HEK293 (cell line): ENCODE results near the gene CD96.

ENCODE experiments used
- TCF7L2 ChIP-seq: IDR thresholded peaks from 2 replicates; pipeline ENCODE4 v1.6.1; 2011; ENCODE audit warnings: low read depth, mild to moderate bottlenecking, inconsistent platforms, low read length, moderate library complexity, borderline replicate concordance
- ZBTB21 ChIP-seq: fragments of 450-650 bp; formaldehyde crosslinking; IDR thresholded peaks from 2 replicates; pipeline ENCODE4 v1.5.1; 2017; ENCODE audit warnings: missing biosample characterization, missing genetic modification characterization
- ZEB2 ChIP-seq: fragments of 450-650 bp; formaldehyde crosslinking; IDR thresholded peaks from 2 replicates; pipeline ENCODE4 v1.5.1; 2016; ENCODE audit warnings: missing biosample characterization, missing genetic modification characterization
- ZNF133 ChIP-seq: fragments of 450-650 bp; formaldehyde crosslinking; IDR thresholded peaks from 2 replicates; pipeline ENCODE4 v1.5.1; 2016; ENCODE audit warnings: missing biosample characterization, missing genetic modification characterization
- ZNF274 ChIP-seq, 2 experiments: fragments of 200-500 bp in 1 of 2; fragments of 450-650 bp in 1 of 2; sonication (Bioruptor generic) in 1 of 2; formaldehyde crosslinking in 1 of 2; IDR thresholded peaks; 2 replicates each; pipeline versions ENCODE4 v1.5.1 to v1.6.1; 2014 to 2016; ENCODE audit warnings: borderline replicate concordance in 1 of 2, inconsistent platforms in 1 of 2, low read length in 1 of 2, missing biosample characterization in 1 of 2, missing genetic modification characterization in 1 of 2
- ZNF501 ChIP-seq: fragments of 450-650 bp; formaldehyde crosslinking; IDR thresholded peaks from 2 replicates; pipeline ENCODE4 v1.5.1; 2016; ENCODE audit warnings: missing biosample characterization, missing genetic modification characterization
- ZNF561 ChIP-seq: fragments of 450-650 bp; IDR thresholded peaks from 2 replicates; pipeline ENCODE4 v1.5.1; 2018; ENCODE audit warnings: missing biosample characterization, missing genetic modification characterization, borderline replicate concordance
- ZNF677 ChIP-seq: fragments of 450-650 bp; IDR thresholded peaks from 2 replicates; pipeline ENCODE4 v1.5.0; 2018; ENCODE audit warnings: missing biosample characterization, mild to moderate bottlenecking, missing genetic modification characterization, moderate library complexity
- ZNF768 ChIP-seq: fragments of 450-650 bp; formaldehyde crosslinking; IDR thresholded peaks from 2 replicates; pipeline ENCODE4 v1.5.1; 2018; ENCODE audit warnings: missing biosample characterization, mild to moderate bottlenecking, missing genetic modification characterization
- TF ChIP-seq, protein P1 (sequence below): fragments of 450-650 bp; formaldehyde crosslinking; IDR thresholded peaks from 2 replicates; pipeline ENCODE4 v1.5.1; 2016; ENCODE audit warnings: missing biosample characterization, missing genetic modification characterization
- TF ChIP-seq, protein P2 (sequence below): fragments of 450-650 bp; formaldehyde crosslinking; IDR thresholded peaks from 2 replicates; pipeline ENCODE4 v1.5.1; 2016; ENCODE audit warnings: missing biosample characterization, missing genetic modification characterization, low read depth
- TF ChIP-seq, protein P3 (sequence below): fragments of 450-650 bp; formaldehyde crosslinking; IDR thresholded peaks from 2 replicates; pipeline ENCODE4 v1.5.1; 2016; ENCODE audit warnings: missing biosample characterization, missing genetic modification characterization
- TF ChIP-seq, protein P4 (sequence below): fragments of 450-650 bp; formaldehyde crosslinking; IDR thresholded peaks from 2 replicates; pipeline ENCODE4 v1.5.1; 2016; ENCODE audit warnings: missing biosample characterization, missing genetic modification characterization

DNA sequence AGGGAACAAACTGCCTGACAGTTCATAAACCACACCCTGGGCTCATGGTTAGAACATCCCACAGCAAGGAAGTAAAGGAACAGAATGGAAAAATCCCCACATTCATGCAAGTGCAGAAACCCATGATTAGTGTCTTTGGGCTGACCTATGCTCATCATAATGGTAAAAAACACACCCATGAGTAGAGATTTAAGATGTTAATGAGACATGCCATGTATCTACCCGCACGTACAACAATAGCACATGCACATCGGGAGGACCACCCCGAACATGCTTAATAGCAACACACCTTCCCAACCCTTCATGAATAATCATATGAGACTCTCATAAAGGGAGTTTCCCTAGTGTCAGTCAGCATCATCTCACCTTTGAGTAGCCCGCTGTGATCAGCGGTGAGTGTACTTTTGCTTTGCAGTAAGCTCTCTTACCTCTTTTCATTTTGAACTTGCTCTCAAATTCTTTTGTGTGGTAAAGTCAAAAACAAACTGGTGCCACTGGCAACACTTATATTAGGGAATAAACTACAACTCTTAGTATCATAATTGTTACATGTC is 30.0 kb downstream of the CD96 start:
- TF ChIP-seq, protein P1, sequence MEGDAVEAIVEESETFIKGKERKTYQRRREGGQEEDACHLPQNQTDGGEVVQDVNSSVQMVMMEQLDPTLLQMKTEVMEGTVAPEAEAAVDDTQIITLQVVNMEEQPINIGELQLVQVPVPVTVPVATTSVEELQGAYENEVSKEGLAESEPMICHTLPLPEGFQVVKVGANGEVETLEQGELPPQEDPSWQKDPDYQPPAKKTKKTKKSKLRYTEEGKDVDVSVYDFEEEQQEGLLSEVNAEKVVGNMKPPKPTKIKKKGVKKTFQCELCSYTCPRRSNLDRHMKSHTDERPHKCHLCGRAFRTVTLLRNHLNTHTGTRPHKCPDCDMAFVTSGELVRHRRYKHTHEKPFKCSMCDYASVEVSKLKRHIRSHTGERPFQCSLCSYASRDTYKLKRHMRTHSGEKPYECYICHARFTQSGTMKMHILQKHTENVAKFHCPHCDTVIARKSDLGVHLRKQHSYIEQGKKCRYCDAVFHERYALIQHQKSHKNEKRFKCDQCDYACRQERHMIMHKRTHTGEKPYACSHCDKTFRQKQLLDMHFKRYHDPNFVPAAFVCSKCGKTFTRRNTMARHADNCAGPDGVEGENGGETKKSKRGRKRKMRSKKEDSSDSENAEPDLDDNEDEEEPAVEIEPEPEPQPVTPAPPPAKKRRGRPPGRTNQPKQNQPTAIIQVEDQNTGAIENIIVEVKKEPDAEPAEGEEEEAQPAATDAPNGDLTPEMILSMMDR (tag by site-specific recombination), result no peak
- no peak for TF ChIP-seq ZNF561 (tag by site-specific recombination)
- TF ChIP-seq TCF7L2, result no peak
- no peak for TF ChIP-seq ZNF501 (tag by site-specific recombination)
- TF ChIP-seq ZNF274 (IDR thresholded peaks at IDR 0.05; ENCODE audit: low read length), result no peak
- no peak for TF ChIP-seq ZNF274 (tag by site-specific recombination; IDR thresholded peaks at IDR 0.05; ENCODE audit: borderline replicate concordance)
- TF ChIP-seq, protein P2, sequence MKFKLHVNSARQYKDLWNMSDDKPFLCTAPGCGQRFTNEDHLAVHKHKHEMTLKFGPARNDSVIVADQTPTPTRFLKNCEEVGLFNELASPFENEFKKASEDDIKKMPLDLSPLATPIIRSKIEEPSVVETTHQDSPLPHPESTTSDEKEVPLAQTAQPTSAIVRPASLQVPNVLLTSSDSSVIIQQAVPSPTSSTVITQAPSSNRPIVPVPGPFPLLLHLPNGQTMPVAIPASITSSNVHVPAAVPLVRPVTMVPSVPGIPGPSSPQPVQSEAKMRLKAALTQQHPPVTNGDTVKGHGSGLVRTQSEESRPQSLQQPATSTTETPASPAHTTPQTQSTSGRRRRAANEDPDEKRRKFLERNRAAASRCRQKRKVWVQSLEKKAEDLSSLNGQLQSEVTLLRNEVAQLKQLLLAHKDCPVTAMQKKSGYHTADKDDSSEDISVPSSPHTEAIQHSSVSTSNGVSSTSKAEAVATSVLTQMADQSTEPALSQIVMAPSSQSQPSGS (tag by site-specific recombination), result no peak
- no peak for TF ChIP-seq ZEB2 (tag by site-specific recombination)
- TF ChIP-seq, protein P3, sequence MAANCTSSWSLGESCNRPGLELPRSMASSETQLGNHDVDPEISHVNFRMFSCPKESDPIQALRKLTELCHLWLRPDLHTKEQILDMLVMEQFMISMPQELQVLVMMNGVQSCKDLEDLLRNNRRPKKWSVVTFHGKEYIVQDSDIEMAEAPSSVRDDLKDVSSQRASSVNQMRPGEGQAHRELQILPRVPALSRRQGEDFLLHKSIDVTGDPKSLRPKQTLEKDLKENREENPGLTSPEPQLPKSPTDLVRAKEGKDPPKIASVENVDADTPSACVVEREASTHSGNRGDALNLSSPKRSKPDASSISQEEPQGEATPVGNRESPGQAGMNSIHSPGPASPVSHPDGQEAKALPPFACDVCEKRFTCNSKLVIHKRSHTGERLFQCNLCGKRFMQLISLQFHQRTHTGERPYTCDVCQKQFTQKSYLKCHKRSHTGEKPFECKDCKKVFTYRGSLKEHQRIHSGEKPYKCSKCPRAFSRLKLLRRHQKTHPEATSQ (tag by site-specific recombination), result no peak
- no peak for TF ChIP-seq ZNF677 (tag by site-specific recombination)
- TF ChIP-seq ZNF133 (tag by site-specific recombination), result no peak
- TF ChIP-seq ZBTB21 (tag by site-specific recombination), result no peak
- no peak for TF ChIP-seq ZNF768 (tag by site-specific recombination)
- TF ChIP-seq, protein P4, sequence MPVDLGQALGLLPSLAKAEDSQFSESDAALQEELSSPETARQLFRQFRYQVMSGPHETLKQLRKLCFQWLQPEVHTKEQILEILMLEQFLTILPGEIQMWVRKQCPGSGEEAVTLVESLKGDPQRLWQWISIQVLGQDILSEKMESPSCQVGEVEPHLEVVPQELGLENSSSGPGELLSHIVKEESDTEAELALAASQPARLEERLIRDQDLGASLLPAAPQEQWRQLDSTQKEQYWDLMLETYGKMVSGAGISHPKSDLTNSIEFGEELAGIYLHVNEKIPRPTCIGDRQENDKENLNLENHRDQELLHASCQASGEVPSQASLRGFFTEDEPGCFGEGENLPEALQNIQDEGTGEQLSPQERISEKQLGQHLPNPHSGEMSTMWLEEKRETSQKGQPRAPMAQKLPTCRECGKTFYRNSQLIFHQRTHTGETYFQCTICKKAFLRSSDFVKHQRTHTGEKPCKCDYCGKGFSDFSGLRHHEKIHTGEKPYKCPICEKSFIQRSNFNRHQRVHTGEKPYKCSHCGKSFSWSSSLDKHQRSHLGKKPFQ (tag by site-specific recombination), result no peak
